K562 (cell line): Measurements from ENCODE around the gene FOSL1. TPM values are rescaled to one million over a fixed set of nuclear protein-coding genes. Genes with fewer than 3 reads are reported as not detected.
A peak's percentile ranks its signal among the peaks of the same experiment; 100 is the strongest.

ENCODE experiments used
- COPS2 ChIP-seq: fragments of 450-650 bp; conservative IDR thresholded peaks from 2 replicates; pipeline ENCODE4 v1.6.1; 2016; ENCODE audit warnings: mild to moderate bottlenecking, moderate library complexity
- E2F3 ChIP-seq: fragments of 250-450 bp; sonication (Bioruptor Pico); IDR thresholded peaks from 2 replicates; pipeline ENCODE4 v1.4.0; 2020; ENCODE audit warnings: mild to moderate bottlenecking
- FOXP1 ChIP-seq: sonication (generic); formaldehyde crosslinking; IDR thresholded peaks from 2 replicates; pipeline ENCODE4 v1.8.0; 2022; ENCODE audit warnings: mild to moderate bottlenecking, missing genetic modification reagents
- GATA2 ChIP-seq: sonication (generic); formaldehyde crosslinking; IDR thresholded peaks from 2 replicates; pipeline ENCODE4 v1.4.0; 2020; ENCODE audit warnings: mild to moderate bottlenecking, missing genetic modification reagents
- HLTF ChIP-seq: fragments of 450-650 bp; IDR thresholded peaks from 2 replicates; pipeline ENCODE4 v1.6.1; 2016
- HOXB6 ChIP-seq: fragments of 250-450 bp; sonication (Bioruptor Pico); IDR thresholded peaks from 2 replicates; pipeline ENCODE4 v1.5.1; 2022; ENCODE audit warnings: mild to moderate bottlenecking, borderline replicate concordance
- ILK ChIP-seq: fragments of 450-650 bp; IDR thresholded peaks from 2 replicates; pipeline ENCODE4 v1.6.1; 2016; ENCODE audit warnings: missing genetic modification characterization, low read depth, mild to moderate bottlenecking, missing compliant biosample characterization, moderate library complexity, borderline replicate concordance
- MEF2A ChIP-seq: IDR thresholded peaks from 2 replicates; pipeline ENCODE4 v1.6.1; 2011; ENCODE audit warnings: low read depth, mild to moderate bottlenecking, low read length, moderate library complexity; ENCODE audit not compliant: control insufficient read depth
- NCOA1 ChIP-seq: fragments of 450-650 bp; IDR thresholded peaks from 2 replicates; pipeline ENCODE4 v1.6.1; 2016; ENCODE audit warnings: low read depth
- NONO ChIP-seq, 2 experiments: fragments of 200-400 bp in 1 of 2; fragments of 450-650 bp in 1 of 2; formaldehyde crosslinking in 1 of 2; IDR thresholded peaks; 2 replicates each; pipeline ENCODE4 v1.6.1; 2017; ENCODE audit warnings: low read depth in 2 of 2, mild to moderate bottlenecking in 2 of 2, moderate library complexity in 2 of 2, low read length in 1 of 2
- POLR3G ChIP-seq: IDR thresholded peaks from 2 replicates; pipeline ENCODE4 v1.6.1; 2011; ENCODE audit not compliant: insufficient read length, insufficient replicate concordance; ENCODE audit errors: extremely low read depth
- RBM39 ChIP-seq: fragments of 200-400 bp; formaldehyde crosslinking; optimal IDR thresholded peaks from 2 replicates; pipeline ENCODE3; 2018; ENCODE audit warnings: low read depth, low read length
- SP2 ChIP-seq: IDR thresholded peaks from 2 replicates; pipeline ENCODE4 v1.6.1; 2011; ENCODE audit warnings: mild to moderate bottlenecking, low read depth, low read length, moderate library complexity; ENCODE audit not compliant: poor library complexity, severe bottlenecking; ENCODE audit errors: extremely low read depth
- U2AF1 ChIP-seq: fragments of 200-400 bp; formaldehyde crosslinking; optimal IDR thresholded peaks from 2 replicates; pipeline ENCODE3; 2017; ENCODE audit warnings: mild to moderate bottlenecking, low read depth, low read length, moderate library complexity
- ZFP36 ChIP-seq: fragments of 150-350 bp; IDR thresholded peaks from 2 replicates; pipeline ENCODE4 v1.6.1; 2018; ENCODE audit warnings: low read length, low read depth; ENCODE audit not compliant: partially characterized antibody
- ZKSCAN1 ChIP-seq: fragments of 150-350 bp; IDR thresholded peaks from 2 replicates; pipeline ENCODE4 v1.6.1; 2016; ENCODE audit warnings: low read depth, low read length
- ZNF217 ChIP-seq: sonication (generic); formaldehyde crosslinking; IDR thresholded peaks from 2 replicates; pipeline ENCODE4 v1.8.0; 2022; ENCODE audit warnings: mild to moderate bottlenecking, missing genetic modification reagents
- ZNF23 ChIP-seq: fragments of 250-450 bp; sonication (Bioruptor Pico); IDR thresholded peaks from 2 replicates; pipeline ENCODE4 v1.4.0; 2020; ENCODE audit warnings: mild to moderate bottlenecking
- ZNF253 ChIP-seq: fragments of 250-450 bp; sonication (Bioruptor Pico); conservative IDR thresholded peaks from 2 replicates; pipeline ENCODE4 v1.6.1; 2021; ENCODE audit warnings: mild to moderate bottlenecking
- ZNF274 ChIP-seq: IDR thresholded peaks from 2 replicates; pipeline ENCODE4 v1.6.1; 2011; ENCODE audit warnings: low read depth, mild to moderate bottlenecking, low read length, moderate library complexity, borderline replicate concordance
- ZNF586 ChIP-seq: fragments of 450-650 bp; formaldehyde crosslinking; conservative IDR thresholded peaks from 2 replicates; pipeline ENCODE4 v1.4.0; 2020; ENCODE audit warnings: mild to moderate bottlenecking, moderate library complexity
- ZNF79 ChIP-seq: fragments of 250-450 bp; sonication (Bioruptor Pico); IDR thresholded peaks from 2 replicates; pipeline ENCODE4 v1.4.0; 2020; ENCODE audit warnings: low read depth, mild to moderate bottlenecking, moderate library complexity
- polyA plus RNA-seq, 8 experiments: library from polyadenylated mRNA; depleted of rRNA in 4 of 8; stranded (reverse) in 5 of 8; unstranded in 3 of 8; fragments of >200 nt; fragmentation: Nextera tagmentation in 2 of 8; fragmentation: Illumina TruSeq in 1 of 8; extraction: Ambion mirVana in 2 of 8; extraction: Trizol in 1 of 8; gene quantifications; 2 replicates each; pipeline versions ENCODE4 v1.2.1 to v1.2.3, GENCODE V29; 2011 to 2014; ENCODE audit warnings: inconsistent platforms in 1 of 8, missing spikeins in 1 of 8
- total RNA-seq, 7 experiments: library from RNA; depleted of rRNA in 6 of 7; stranded (reverse); fragments of >200 nt in 6 of 7; fragmentation: Illumina TruSeq in 2 of 7; extraction: Trizol in 2 of 7; gene quantifications; 2 replicates each; pipeline versions ENCODE4 v1.2.1 to v1.2.3, GENCODE V29; 2011 to 2021; ENCODE audit warnings: low replicate concordance in 1 of 7
- TF ChIP-seq, protein P1 (sequence below): sonication (generic); formaldehyde crosslinking; IDR thresholded peaks from 2 replicates; pipeline ENCODE4 v1.8.0; 2022; ENCODE audit warnings: missing genetic modification reagents, mild to moderate bottlenecking, borderline replicate concordance
- TF ChIP-seq, protein P2 (sequence below): fragments of 250-450 bp; sonication (Bioruptor Pico); IDR thresholded peaks from 2 replicates; pipeline ENCODE4 v1.5.0; 2021
- TF ChIP-seq, protein P3 (sequence below): IDR thresholded peaks from 3 replicates; pipeline ENCODE4 v1.6.1; 2011; ENCODE audit warnings: borderline replicate concordance, mild to moderate bottlenecking; ENCODE audit not compliant: insufficient read length, insufficient read depth

FOSL1 gene
- total and polyA plus RNA-seq, 9 of the 15 experiments (the other 6 are each of a cell fraction or from before 2014, with no cell fraction given), result 3.5 to 39.6 (median 10.0) TPM

DNA sequence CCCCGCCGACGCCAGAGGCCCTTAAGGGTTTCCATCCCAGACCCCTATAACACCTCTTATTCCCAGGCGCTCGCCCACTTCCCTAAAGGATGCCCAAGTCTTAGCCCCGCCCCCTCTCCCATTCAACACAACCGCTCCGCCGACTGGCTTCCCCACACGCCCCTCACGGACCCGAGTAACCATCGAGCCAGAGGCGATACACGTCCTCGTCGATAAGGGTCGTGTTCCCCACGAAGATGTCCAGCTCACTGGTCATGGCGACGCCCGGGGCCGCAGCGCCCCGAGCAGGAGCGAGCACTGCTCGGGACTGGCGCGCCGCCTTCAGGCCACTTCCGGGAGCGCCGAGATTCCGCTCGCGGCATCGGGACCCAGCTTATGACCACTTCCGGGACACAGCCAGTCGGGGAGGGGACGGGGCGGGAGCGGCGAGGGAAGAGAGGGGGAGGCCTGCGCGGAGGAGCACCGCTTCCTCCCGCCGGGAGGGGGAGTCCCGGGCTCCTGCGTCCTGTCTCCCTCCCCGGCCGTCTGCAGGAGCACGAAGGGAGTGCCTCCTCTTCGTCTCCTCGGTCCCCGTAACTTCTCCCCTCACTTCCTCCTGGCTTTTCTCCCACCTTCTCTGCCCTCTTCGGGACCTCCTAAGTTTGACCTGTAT lies 11.9 kb downstream of the FOSL1 start, which contains the start of gene FIBP (continued):
- TF ChIP-seq, protein P1, sequence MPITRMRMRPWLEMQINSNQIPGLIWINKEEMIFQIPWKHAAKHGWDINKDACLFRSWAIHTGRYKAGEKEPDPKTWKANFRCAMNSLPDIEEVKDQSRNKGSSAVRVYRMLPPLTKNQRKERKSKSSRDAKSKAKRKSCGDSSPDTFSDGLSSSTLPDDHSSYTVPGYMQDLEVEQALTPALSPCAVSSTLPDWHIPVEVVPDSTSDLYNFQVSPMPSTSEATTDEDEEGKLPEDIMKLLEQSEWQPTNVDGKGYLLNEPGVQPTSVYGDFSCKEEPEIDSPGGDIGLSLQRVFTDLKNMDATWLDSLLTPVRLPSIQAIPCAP (CRISPR knock-in tag), result no peak
- TF ChIP-seq, protein P2, sequence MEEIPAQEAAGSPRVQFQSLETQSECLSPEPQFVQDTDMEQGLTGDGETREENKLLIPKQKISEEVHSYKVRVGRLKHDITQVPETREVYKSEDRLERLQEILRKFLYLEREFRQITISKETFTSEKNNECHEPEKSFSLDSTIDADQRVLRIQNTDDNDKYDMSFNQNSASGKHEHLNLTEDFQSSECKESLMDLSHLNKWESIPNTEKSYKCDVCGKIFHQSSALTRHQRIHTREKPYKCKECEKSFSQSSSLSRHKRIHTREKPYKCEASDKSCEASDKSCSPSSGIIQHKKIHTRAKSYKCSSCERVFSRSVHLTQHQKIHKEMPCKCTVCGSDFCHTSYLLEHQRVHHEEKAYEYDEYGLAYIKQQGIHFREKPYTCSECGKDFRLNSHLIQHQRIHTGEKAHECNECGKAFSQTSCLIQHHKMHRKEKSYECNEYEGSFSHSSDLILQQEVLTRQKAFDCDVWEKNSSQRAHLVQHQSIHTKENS (CRISPR knock-in tag), result no peak
- TF ChIP-seq NCOA1 (peak; percentile 17; the same call in 1 of the 2 replicates), MEF2A (no peak), HOXB6 (CRISPR knock-in tag) (no peak), ZNF274 (no peak), U2AF1 (no peak), POLR3G (no peak), ZNF253 (no peak), FOXP1 (CRISPR knock-in tag) (no peak; the same call in 1 of the 2 replicates), SP2 (no peak), ZKSCAN1 (peak; percentile 63; the same call in 1 of the 2 replicates), ILK (tag) (no peak), ZNF217 (CRISPR knock-in tag) (no peak), GATA2 (no peak), ZFP36 (peak; percentile 22), HLTF (peak; percentile 54), ZNF23 (CRISPR knock-in tag) (no peak), ZNF79 (no peak), ZNF586 (CRISPR knock-in tag) (no peak), COPS2 (no peak), NONO (IDR thresholded peaks at IDR 0.05; ENCODE audit: low read depth in 2 of 2, low read length in 1 of 2) (peak in 1 of 2 experiments; percentile 45; a peak in 1 of 4 replicates), RBM39 (no peak), E2F3 (no peak)
- TF ChIP-seq, protein P3, sequence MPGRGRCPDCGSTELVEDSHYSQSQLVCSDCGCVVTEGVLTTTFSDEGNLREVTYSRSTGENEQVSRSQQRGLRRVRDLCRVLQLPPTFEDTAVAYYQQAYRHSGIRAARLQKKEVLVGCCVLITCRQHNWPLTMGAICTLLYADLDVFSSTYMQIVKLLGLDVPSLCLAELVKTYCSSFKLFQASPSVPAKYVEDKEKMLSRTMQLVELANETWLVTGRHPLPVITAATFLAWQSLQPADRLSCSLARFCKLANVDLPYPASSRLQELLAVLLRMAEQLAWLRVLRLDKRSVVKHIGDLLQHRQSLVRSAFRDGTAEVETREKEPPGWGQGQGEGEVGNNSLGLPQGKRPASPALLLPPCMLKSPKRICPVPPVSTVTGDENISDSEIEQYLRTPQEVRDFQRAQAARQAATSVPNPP, result no peak
